Duodenal mucosa (tissue), 2 donors: ENCODE results near the gene TRDMT1.
"Not testable (repeated sequence)": the region's sequence is repeated elsewhere in the genome, so short reads cannot be mapped to it uniquely, and the experiment has no call there.

ENCODE experiments used
- H3K27ac ChIP-seq: one replicate; pipeline ENCODE4 v1.7.0; 2013; ENCODE audit warnings: low read depth, low read length
- H3K27me3 ChIP-seq, 2 donors: one replicate each; pipeline ENCODE4 v1.7.0; 2013; ENCODE audit warnings: low read length in 2 of 2, control low read depth in 1 of 2; ENCODE audit not compliant: insufficient read depth in 2 of 2, control insufficient read depth in 1 of 2
- H3K36me3 ChIP-seq, 2 donors: one replicate each; pipeline ENCODE4 v1.7.0; 2013; ENCODE audit warnings: low read length in 2 of 2, control low read depth in 1 of 2; ENCODE audit not compliant: insufficient read depth in 2 of 2, control insufficient read depth in 1 of 2
- H3K4me1 ChIP-seq, 2 donors: one replicate each; pipeline ENCODE4 v1.7.0; 2013; ENCODE audit warnings: low read length in 2 of 2, control low read depth in 1 of 2; ENCODE audit not compliant: insufficient read depth in 2 of 2, control insufficient read depth in 1 of 2
- H3K4me3 ChIP-seq, 2 donors: one replicate each; pipeline ENCODE4 v1.7.0; 2013; ENCODE audit warnings: low read length in 2 of 2, low read depth in 1 of 2
- H3K9ac ChIP-seq, 2 donors: one replicate each; pipeline ENCODE4 v1.7.0; 2013; ENCODE audit warnings: low read length in 2 of 2, low read depth in 1 of 2
- H3K9me3 ChIP-seq, 2 donors: one replicate each; pipeline ENCODE4 v1.7.0; 2013; ENCODE audit warnings: low read length in 2 of 2, control low read depth in 1 of 2; ENCODE audit not compliant: control insufficient read depth in 1 of 2

The TRDMT1 gene

DNA sequence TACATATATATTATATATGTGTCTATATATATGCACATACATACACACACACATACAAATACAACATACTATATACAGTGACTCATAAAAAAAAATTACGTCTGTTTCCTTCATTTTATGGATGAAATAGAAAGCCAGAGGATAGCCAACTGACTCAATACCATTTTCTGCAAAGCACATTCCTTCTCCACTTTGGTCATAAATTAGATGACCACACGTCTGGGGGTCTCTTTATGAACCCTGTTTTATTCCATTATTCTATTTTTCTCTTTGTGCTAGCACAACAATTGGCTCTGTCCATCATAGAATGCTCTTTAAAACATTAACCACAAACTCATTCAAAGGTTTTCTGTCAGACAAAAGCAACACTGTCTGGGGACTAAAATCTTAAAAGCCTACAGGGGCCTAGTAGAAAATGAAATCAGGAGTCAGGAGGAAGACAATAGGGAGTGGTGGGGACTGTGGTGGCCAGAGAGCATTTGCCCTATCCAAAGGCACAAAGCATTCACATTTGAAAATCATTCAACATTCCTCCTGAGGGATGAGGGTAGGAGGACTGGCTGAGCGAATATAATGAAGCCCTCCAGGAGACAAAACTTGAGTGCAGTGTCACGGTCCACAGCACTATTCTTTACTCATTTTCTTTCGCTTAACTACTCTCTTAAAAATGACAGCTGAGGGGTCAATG is 76.1 kb downstream of the TRDMT1 start:
- H3K36me3 ChIP-seq, result no peaks in the 10 kb centered on the region
- H3K9me3 ChIP-seq, result no peaks in the 10 kb centered on the region
- no peak overlapping the region for H3K9ac ChIP-seq
- H3K4me3 ChIP-seq, result no peak overlapping the region
- no peak overlapping the region for H3K27ac ChIP-seq
- peaks cover 0 to 5% of the 10 kb centered on the region in 2 donors for H3K4me1 ChIP-seq
- no peaks in the 10 kb centered on the region for H3K27me3 ChIP-seq

DNA sequence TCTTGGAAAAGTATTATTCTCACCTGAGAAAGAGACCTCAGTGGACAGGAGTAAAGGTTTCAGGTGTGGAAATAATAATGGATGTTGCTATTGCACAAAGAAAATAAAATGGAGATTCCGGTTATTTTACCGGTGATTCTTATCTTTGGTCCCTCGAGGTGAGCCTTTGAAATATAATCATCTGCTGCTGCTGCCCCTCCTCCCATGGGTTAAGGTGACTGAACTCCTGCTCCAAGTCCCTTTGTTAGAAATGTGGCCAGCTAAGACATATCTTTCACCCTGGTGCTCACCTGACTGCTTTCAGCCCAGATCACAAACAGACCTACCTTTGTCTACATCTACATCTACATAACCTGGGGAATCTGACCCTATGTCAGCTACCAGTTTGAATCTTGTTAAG is 77.5 kb downstream of the TRDMT1 start:
- H3K4me1 ChIP-seq, result peaks cover 0 to 5% of the 10 kb centered on the region in 2 donors
- no peak overlapping the region for H3K27ac ChIP-seq
- H3K4me3 ChIP-seq, result no peak overlapping the region
- no peaks in the 10 kb centered on the region for H3K9me3 ChIP-seq
- H3K36me3 ChIP-seq, result no peaks in the 10 kb centered on the region
- H3K27me3 ChIP-seq, result no peaks in the 10 kb centered on the region
- H3K9ac ChIP-seq, result no peak overlapping the region

- no peak overlapping the region for H3K27ac ChIP-seq
- H3K9me3 ChIP-seq, result no peaks in the 10 kb centered on the region
- no peaks in the 10 kb centered on the region for H3K36me3 ChIP-seq
- no peak overlapping the region for H3K4me3 ChIP-seq
- H3K27me3 ChIP-seq, result no peaks in the 10 kb centered on the region
- H3K4me1 ChIP-seq, result peaks cover 0 to 5% of the 10 kb centered on the region in 2 donors
- no peak overlapping the region for H3K9ac ChIP-seq
These were observed 78.5 kb downstream of the TRDMT1 start for GRCh38 chr10:17122726-17123661.

DNA sequence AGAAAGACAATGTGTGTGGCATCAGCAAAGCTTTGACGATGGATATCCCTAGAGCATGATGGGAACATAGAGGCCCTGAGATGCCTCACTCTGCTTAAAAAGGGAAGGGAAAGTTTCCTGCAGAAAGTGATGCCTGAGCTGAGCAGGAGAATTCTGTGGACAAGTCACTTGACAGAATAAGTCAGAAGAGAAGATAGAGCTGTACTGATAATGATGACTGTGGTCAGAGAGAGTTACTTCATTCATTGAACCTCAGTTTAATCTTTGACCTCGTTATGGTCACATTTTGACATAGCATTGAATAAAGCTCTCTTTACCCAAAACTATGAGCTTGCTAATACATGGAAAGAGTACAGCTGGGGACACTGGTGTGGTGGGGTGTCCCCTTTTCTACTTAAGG is 79.4 kb downstream of the TRDMT1 start:
- H3K27ac ChIP-seq, result no peak overlapping the region
- H3K9ac ChIP-seq, result no peak overlapping the region

DNA sequence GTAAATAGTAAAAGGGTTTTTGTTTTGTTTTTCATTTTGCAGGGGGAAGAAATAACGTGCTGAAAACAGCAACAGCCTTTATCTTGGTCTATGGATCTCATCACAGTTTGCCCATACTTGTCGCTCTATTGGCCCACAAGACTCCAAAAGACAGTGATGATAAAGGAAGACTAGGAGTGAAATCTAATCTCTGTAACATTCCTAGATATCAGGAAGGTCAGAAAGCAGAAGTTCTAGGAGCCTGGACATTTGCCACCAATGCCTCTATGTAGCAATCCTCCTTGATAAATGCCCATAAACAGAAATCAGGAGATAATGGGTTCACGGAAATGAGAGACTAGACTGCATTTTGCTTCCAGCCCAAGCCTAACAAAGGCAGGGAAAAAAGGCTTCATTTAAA is 80.8 kb downstream of the TRDMT1 start:
- H3K9me3 ChIP-seq, result no peaks in the 10 kb centered on the region
- H3K27ac ChIP-seq, result no peak overlapping the region
- H3K9ac ChIP-seq, result no peak overlapping the region
- no peaks in the 10 kb centered on the region for H3K36me3 ChIP-seq
- H3K4me1 ChIP-seq, result peaks cover 0 to 5% of the 10 kb centered on the region in 2 donors
- H3K27me3 ChIP-seq, result no peaks in the 10 kb centered on the region
- H3K4me3 ChIP-seq, result no peak overlapping the region

More for the DNA sequence above, 79.4 kb downstream of the TRDMT1 start:
- no peaks in the 10 kb centered on the region for H3K36me3 ChIP-seq
- H3K9me3 ChIP-seq, result no peaks in the 10 kb centered on the region
- no peaks in the 10 kb centered on the region for H3K27me3 ChIP-seq
- H3K4me3 ChIP-seq, result no peak overlapping the region
- peaks cover 0 to 5% of the 10 kb centered on the region in 2 donors for H3K4me1 ChIP-seq

GRCh38 chr10:17119845-17120244 is 81.6 kb downstream of the TRDMT1 start:
- Histone ChIP-seq H3K27me3 (no peaks in the 10 kb centered on the region), H3K27ac (no peak overlapping the region), H3K36me3 (no peaks in the 10 kb centered on the region), H3K9ac (no peak overlapping the region), H3K4me1 (peaks cover 0 to 10% of the 10 kb centered on the region in 2 donors), H3K4me3 (no peak overlapping the region), H3K9me3 (no peaks in the 10 kb centered on the region)

GRCh38 chr10:17116193-17116592 is 85.3 kb downstream of the TRDMT1 start:
- Histone ChIP-seq H3K27ac (no peak overlapping the region), H3K36me3 (no peaks in the 10 kb centered on the region), H3K4me3 (no peak overlapping the region), H3K4me1 (peaks cover 0 to 10% of the 10 kb centered on the region in 2 donors), H3K9ac (no peak overlapping the region), H3K9me3 (no peaks in the 10 kb centered on the region), H3K27me3 (no peaks in the 10 kb centered on the region)

- Histone ChIP-seq H3K9me3 (no peaks in the 10 kb centered on the region), H3K36me3 (no peaks in the 10 kb centered on the region), H3K4me1 (peaks cover 0 to 8% of the 10 kb centered on the region in 2 donors), H3K4me3 (no peak overlapping the region), H3K27me3 (no peaks in the 10 kb centered on the region), H3K9ac (no peak overlapping the region), H3K27ac (no peak overlapping the region)
These were observed 85.8 kb downstream of the TRDMT1 start for GRCh38 chr10:17115683-17116082.

DNA sequence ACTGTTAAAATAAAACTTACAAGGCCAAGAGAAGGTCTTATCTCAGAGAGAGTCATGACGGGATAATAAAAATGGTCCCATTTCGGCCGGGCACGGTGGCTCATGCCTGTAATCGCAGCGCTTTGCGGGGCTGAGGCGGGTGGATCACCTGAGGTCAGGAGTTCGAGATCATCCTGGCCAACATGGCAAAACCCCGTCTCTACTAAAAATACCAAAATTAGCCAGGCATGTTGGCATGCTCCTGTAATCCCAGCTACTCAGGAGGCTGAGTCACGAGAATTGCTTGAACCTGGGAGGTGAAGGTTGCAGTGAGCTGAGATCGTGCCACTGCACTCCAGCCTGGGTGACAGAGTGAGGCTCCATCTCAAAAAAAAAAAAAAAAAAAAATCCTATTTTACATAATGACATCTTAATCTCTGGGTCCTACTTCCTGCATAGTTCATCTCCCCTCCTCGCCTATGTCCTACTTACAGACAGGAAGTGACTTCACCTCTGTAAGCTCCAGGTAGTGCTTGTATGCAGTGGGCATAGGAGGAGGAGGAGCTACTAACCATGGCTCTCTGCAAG is 86.5 kb downstream of the TRDMT1 start:
- not testable (repeated sequence) for H3K36me3 ChIP-seq, H3K9ac ChIP-seq, H3K4me1 ChIP-seq, H3K27ac ChIP-seq, H3K4me3 ChIP-seq, H3K9me3 ChIP-seq, H3K27me3 ChIP-seq
